ENCODE data around the gene DPRX. TPM values are rescaled to one million over a fixed set of nuclear protein-coding genes. Genes with fewer than 3 reads are reported as not detected.
"Not testable (repeated sequence)": the region's sequence is repeated elsewhere in the genome, so short reads cannot be mapped to it uniquely, and the experiment has no call there.

Gene DPRX
- total RNA-seq, 1 donor: not detected

DNA sequence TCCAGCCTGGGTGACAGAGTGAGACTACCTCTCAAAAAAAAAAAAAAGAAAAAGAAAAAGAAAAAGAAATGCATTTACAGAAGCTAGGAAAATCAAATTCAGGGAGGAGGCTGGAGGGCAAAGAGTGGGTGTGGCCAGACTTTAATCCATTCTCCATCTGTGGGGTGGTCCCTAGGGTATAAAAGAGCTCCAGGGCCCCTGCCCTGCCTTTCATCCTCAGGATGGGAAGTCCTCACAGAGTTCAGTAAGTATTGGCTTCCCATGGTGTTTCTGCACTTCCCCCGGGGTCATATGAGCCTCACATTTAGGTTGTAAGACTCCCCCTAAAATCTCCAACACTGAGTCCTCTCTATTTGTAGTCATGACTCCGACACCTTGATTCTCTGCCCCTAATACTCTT is 33.0 kb downstream of the DPRX start:
- H3K4me3 ChIP-seq (ENCODE audit: low read depth, low read length): no peak overlapping the region
- TF ChIP-seq, protein P1, sequence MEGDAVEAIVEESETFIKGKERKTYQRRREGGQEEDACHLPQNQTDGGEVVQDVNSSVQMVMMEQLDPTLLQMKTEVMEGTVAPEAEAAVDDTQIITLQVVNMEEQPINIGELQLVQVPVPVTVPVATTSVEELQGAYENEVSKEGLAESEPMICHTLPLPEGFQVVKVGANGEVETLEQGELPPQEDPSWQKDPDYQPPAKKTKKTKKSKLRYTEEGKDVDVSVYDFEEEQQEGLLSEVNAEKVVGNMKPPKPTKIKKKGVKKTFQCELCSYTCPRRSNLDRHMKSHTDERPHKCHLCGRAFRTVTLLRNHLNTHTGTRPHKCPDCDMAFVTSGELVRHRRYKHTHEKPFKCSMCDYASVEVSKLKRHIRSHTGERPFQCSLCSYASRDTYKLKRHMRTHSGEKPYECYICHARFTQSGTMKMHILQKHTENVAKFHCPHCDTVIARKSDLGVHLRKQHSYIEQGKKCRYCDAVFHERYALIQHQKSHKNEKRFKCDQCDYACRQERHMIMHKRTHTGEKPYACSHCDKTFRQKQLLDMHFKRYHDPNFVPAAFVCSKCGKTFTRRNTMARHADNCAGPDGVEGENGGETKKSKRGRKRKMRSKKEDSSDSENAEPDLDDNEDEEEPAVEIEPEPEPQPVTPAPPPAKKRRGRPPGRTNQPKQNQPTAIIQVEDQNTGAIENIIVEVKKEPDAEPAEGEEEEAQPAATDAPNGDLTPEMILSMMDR (IDR thresholded peaks at IDR 0.05; ENCODE audit: insufficient read depth, low read length): no peak
- no peak for DNase-seq (ENCODE audit: low read depth)

DNA sequence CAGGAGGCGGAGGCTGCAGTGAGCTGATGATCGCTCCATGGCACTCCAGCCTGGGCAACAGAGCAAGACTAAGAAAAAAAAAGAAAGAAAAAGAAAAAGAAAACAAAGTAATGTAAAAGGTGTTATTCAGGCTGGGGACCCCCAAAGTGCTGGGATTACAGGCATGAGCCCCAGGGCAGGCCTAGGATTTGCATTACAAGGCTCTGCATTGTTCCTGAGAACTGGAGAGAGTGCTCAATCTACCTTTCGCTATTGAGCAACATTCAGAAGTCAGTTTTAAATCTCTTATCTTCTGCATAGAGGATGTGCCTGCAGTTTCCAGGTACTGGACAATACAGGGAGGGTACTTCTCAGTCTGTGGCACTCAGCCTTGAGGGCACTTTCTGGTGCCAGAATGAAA is 34.5 kb downstream of the DPRX start:
- not testable (repeated sequence) for DNase-seq (ENCODE audit: low read depth); H3K4me3 ChIP-seq (ENCODE audit: low read depth, low read length)

DNA sequence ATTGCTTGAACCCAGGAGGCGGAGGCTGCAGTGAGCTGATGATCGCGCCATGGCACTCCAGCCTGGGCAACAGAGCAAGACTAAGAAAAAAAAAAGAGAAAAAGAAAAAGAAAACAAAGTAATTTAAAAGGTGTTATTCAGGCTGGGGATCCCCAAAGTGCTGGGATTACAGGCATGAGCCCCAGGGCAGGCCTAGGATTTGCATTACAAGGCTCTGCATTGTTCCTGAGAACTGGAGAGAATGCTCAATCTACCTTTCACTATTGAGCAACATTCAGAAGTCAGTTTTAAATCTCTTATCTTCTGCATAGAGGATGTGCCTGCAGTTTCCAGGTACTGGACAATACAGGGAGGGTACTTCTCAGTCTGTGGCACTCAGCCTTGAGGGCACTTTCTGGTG is 37.0 kb downstream of the DPRX start:
- not testable (repeated sequence) for DNase-seq (ENCODE audit: low read depth); H3K4me3 ChIP-seq (ENCODE audit: low read depth, low read length)

DNA sequence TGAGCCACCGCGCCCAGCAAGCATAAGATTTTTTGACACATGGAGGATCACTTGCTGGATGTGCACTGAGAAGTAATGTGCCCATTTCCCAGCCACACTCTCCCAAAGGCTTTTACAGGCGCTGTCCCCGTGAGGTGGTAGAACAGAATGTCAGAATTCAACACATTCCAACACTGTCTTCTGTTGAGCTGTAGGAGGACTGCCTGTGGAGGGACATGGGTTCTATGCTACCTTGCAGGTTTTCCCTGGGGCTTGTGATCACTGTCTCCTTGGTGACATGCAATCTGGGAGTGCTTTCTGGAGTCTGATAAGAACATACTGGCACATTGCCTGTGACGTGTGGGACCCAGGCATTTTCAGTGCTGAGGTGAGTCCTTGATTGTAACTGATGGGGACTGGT is 38.5 kb downstream of the DPRX start:
- H3K4me3 ChIP-seq (ENCODE audit: low read depth, low read length): no peak overlapping the region
- TF ChIP-seq, protein P1 (IDR thresholded peaks at IDR 0.05; ENCODE audit: insufficient read depth, low read length): no peak
- no peak for DNase-seq (ENCODE audit: low read depth)

DNA sequence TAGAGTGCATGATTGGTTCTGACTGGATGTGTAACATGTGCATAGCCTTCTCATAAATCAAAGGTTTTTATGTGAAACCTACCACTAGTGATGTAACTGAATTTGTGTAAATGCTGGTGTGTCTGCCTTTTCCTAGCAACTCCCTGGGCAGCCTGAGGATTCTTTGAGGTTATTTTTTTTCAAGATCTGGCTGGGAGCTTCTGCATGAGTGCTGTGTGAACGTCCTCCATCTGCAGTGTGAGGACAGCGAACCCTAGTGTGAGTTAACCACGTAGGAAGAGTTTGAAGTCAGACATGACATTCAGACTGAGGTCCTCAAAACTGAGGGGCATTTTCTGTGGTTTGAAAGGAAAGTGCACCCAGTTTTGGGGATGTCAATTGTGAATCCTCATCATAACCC is 39.9 kb downstream of the DPRX start:
- TF ChIP-seq, protein P1 (IDR thresholded peaks at IDR 0.05; ENCODE audit: insufficient read depth, low read length): no peak
- no peak overlapping the region for H3K4me3 ChIP-seq (ENCODE audit: low read depth, low read length)
- no peak for DNase-seq (ENCODE audit: low read depth)

Small RNA genes lying within 50 kb of the gene (small RNA-seq; reads per million reads assigned to genes)
- gene MIR1323 (not detected), gene MIR498 (not detected), gene MIR512-1 (not detected), gene MIR512-2 (not detected), gene MIR515-1 (not detected), gene MIR515-2 (not detected), gene MIR519C (not detected), gene MIR519E (not detected), gene MIR520E (not detected), gene RNU6-698P (not detected)

Other genes with a start within 250 kb of the DPRX start
- 3.9 and 11.5 TPM in 2 replicates for gene ZNF765, start 236.8 kb upstream of the DPRX start, total RNA-seq (ENCODE audit: low replicate concordance)
- 10.8 and 11.5 TPM in 2 replicates for gene ZNF761, start 200.0 kb upstream of the DPRX start, total RNA-seq (ENCODE audit: low replicate concordance)
- gene ZNF813, start 164.3 kb upstream of the DPRX start, total RNA-seq (ENCODE audit: low replicate concordance): 2.5 and 4.0 TPM in 2 replicates
- gene ZNF331, start 93.9 kb upstream of the DPRX start, total RNA-seq (ENCODE audit: low replicate concordance): 10.6 and 11.4 TPM in 2 replicates
- not detected in 2 replicates for gene NLRP12, start 192.3 kb downstream of the DPRX start, total RNA-seq (ENCODE audit: low replicate concordance)
- gene MYADM, start 235.9 kb downstream of the DPRX start, total RNA-seq (ENCODE audit: low replicate concordance): 6.8 and 30.2 TPM in 2 replicates

Measured in fibroblast of the aortic adventitia (primary cell).